ENCODE measurements around the gene RBM12. TPM values are rescaled to one million over a fixed set of nuclear protein-coding genes. Genes with fewer than 3 reads are reported as not detected.

The RBM12 gene
- total RNA-seq, 1 donor from 2014 or later, result 148 TPM

- no peak for DNase-seq (ENCODE audit: low spot score)
- Mint-ChIP-seq H3K4me3 (ENCODE audit: low read depth) (no peak overlapping the region), H3K27me3 (ENCODE audit: low read depth) (no peaks in the 10 kb centered on the region), H3K4me1 (ENCODE audit: low read depth) (peaks cover 33% of the 10 kb centered on the region), H3K27ac (peak overlapping the region; percentile 33), H3K36me3 (ENCODE audit: low read depth) (peaks cover 25% of the 10 kb centered on the region), H3K9me3 (no peaks in the 10 kb centered on the region)
- intact Hi-C loops (cut with micrococcal nuclease), result no loop called here
These were observed 24.0 kb downstream of the RBM12 start for GRCh38 chr20:35640724-35641123.

DNA sequence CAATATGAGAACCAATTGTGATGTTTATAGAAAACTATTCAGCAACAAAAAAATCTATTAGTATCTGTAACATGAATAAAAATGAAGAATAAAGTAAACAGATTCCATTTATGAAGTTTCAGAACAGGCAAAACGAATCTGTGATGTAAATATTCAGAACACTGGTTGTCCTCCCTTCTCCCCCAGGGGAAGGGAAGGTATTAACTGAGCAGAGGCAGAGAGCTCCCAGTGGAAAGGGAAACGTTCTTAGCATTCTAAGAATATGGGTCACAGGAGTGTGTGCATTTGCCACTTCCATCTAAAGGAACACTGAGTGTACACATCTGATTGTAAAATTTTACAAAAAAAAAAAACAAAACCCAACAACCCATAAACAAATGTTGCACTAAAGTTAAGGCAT is 25.9 kb downstream of the RBM12 start:
- no peak overlapping the region for H3K27ac Mint-ChIP-seq
- no peak for DNase-seq (ENCODE audit: low spot score)
- H3K4me3 Mint-ChIP-seq (ENCODE audit: low read depth), result no peak overlapping the region

GRCh38 chr20:35637276-35637675 is 27.4 kb downstream of the RBM12 start:
- H3K9me3 Mint-ChIP-seq, result no peaks in the 10 kb centered on the region
- H3K27me3 Mint-ChIP-seq (ENCODE audit: low read depth), result no peaks in the 10 kb centered on the region
- H3K4me3 Mint-ChIP-seq (ENCODE audit: low read depth), result no peak overlapping the region
- peaks cover 19% of the 10 kb centered on the region for H3K36me3 Mint-ChIP-seq (ENCODE audit: low read depth)
- no peak for DNase-seq (ENCODE audit: low spot score)
- H3K27ac Mint-ChIP-seq, result no peak overlapping the region
- intact Hi-C loops (cut with micrococcal nuclease), result no loop called here
- peaks cover 21% of the 10 kb centered on the region for H3K4me1 Mint-ChIP-seq (ENCODE audit: low read depth)

More for the DNA sequence above, 25.9 kb downstream of the RBM12 start:
- Mint-ChIP-seq H3K36me3 (ENCODE audit: low read depth) (peaks cover 17% of the 10 kb centered on the region), H3K27me3 (ENCODE audit: low read depth) (no peaks in the 10 kb centered on the region), H3K4me1 (ENCODE audit: low read depth) (peaks cover 25% of the 10 kb centered on the region), H3K9me3 (no peaks in the 10 kb centered on the region)
- intact Hi-C loops (cut with micrococcal nuclease), result no loop called here

DNA sequence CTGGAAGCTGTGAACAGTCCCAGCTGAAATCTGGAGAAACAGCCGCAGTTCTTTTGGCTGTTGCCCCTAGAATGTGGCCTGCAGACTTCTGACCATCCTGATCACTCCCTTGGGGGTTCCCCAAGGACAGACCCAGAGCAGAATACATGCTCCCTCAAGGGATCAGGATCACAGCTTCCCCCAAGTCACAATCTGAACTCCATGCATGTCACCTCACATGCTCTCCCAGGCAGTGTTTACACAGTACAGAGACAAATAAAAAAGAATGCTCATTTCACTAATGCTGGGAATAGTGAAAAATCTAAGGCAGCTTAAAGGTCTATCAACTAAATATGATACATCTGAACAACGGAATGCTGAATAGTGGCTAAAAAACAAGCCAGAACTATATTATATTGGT is 28.6 kb downstream of the RBM12 start:
- Mint-ChIP-seq H3K4me3 (ENCODE audit: low read depth) (no peak overlapping the region), H3K4me1 (ENCODE audit: low read depth) (peaks cover 17% of the 10 kb centered on the region), H3K27ac (no peak overlapping the region), H3K36me3 (ENCODE audit: low read depth) (peaks cover 20% of the 10 kb centered on the region), H3K9me3 (no peaks in the 10 kb centered on the region), H3K27me3 (ENCODE audit: low read depth) (no peaks in the 10 kb centered on the region)
- intact Hi-C loops (cut with micrococcal nuclease), result no loop called here
- no peak for DNase-seq (ENCODE audit: low spot score)

GRCh38 chr20:35635652-35636051 is 29.0 kb downstream of the RBM12 start:
- Mint-ChIP-seq H3K36me3 (ENCODE audit: low read depth) (peaks cover 24% of the 10 kb centered on the region), H3K27ac (no peak overlapping the region), H3K4me1 (ENCODE audit: low read depth) (peaks cover 14% of the 10 kb centered on the region), H3K4me3 (ENCODE audit: low read depth) (no peak overlapping the region), H3K9me3 (no peaks in the 10 kb centered on the region), H3K27me3 (ENCODE audit: low read depth) (no peaks in the 10 kb centered on the region)
- DNase-seq (ENCODE audit: low spot score), result no peak
- intact Hi-C loops (cut with micrococcal nuclease), result no loop called here

DNA sequence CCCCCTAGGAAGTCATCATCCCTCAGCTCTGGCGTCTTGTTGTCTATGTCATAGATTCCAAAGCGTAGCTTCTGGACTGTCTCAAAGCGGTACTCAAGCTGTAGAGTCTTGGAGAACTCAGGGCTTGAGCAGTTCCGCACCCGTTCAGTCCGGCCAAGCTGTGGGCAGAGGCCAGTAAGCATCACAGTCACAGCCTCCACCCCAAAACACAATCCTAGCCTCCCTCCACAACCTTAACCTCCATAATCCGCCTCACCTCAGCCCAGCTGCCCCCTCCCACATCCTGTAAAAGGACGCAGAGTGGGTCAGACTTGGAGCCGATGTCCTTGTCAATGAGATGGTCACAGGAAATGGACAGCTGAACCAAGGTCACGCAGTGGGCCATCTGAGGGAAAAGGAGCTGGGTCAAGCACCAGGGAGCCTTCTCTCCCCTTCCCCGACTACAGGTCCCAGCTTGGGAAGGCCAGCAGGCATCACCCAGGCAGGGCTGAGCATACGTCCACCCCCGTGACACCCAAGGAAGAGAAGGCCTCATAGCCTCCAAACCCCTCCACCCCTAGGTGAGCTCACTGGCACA is 32.1 kb downstream of the RBM12 start:
- Mint-ChIP-seq H3K9me3 (no peaks in the 10 kb centered on the region), H3K27ac (no peak overlapping the region), H3K4me3 (ENCODE audit: low read depth) (no peak overlapping the region), H3K4me1 (ENCODE audit: low read depth) (peaks cover 4% of the 10 kb centered on the region), H3K36me3 (ENCODE audit: low read depth) (peaks cover 43% of the 10 kb centered on the region), H3K27me3 (ENCODE audit: low read depth) (no peaks in the 10 kb centered on the region)
- DNase-seq (ENCODE audit: low spot score), result no peak
- intact Hi-C loops (cut with micrococcal nuclease), result no loop called here

- Mint-ChIP-seq H3K36me3 (ENCODE audit: low read depth) (peaks cover 55% of the 10 kb centered on the region), H3K4me1 (ENCODE audit: low read depth) (no peaks in the 10 kb centered on the region), H3K27me3 (ENCODE audit: low read depth) (no peaks in the 10 kb centered on the region), H3K9me3 (no peaks in the 10 kb centered on the region), H3K27ac (no peak overlapping the region), H3K4me3 (ENCODE audit: low read depth) (no peak overlapping the region)
- no peak for DNase-seq (ENCODE audit: low spot score)
- intact Hi-C loops (cut with micrococcal nuclease), result no loop called here
These were observed 34.1 kb downstream of the RBM12 start for GRCh38 chr20:35630636-35631035.

DNA sequence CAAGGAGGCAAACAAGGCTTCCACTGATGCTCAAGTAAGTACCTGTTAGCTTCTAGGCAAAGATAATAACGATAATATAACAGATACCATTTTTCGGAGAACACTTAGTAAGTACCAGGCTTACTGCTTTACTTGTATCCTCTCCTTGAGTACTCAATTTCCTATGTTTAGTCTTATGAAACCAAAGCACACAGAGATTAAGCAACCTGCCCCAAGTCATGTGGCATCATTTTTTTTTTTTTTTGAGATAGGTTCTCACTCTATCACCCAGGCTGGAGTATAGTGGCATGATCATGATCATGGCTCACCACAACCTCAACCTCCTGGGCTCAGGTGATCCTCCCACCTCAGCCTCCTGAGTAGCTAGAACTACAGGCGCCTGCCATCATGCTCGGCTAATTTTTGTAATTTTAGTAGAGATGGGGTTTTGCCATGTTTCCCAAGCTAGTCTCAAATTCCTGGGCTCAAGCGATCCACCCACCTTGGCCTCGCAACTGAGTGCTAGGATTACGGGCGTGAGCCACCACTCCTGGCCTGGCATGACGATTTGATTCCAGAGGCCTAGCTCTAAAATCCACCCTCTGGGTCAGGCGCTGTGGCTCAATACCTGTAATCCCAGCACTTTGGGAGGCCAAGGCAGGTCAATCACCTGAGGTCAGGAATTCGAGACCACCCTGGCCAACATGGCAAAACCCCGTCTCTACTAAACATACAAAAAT is 35.1 kb downstream of the RBM12 start:
- no peak for DNase-seq (ENCODE audit: low spot score)
- no peaks in the 10 kb centered on the region for H3K4me1 Mint-ChIP-seq (ENCODE audit: low read depth)

DNA sequence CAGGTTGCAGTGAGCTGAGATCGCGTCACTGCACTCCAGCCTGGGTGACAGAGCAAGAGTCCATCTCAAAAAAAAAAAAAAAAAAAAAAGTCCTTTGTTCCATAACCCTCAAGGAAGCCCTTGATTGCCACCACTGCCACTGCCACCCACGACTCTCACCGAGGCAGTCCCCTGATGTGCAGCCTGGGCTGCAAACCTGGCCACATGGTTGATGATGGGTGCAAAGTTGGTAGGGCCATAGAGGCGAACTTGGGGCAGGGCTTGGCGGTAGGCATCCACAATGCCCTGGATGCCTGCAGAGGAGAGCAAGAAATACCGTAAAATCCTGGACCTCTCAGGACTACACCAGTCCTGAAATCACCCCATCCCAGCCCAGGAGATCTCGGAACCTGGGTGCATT is 37.6 kb downstream of the RBM12 start:
- no peaks in the 10 kb centered on the region for H3K27me3 Mint-ChIP-seq (ENCODE audit: low read depth)
- H3K4me3 Mint-ChIP-seq (ENCODE audit: low read depth), result no peak overlapping the region
- peaks cover 49% of the 10 kb centered on the region for H3K36me3 Mint-ChIP-seq (ENCODE audit: low read depth)
- DNase-seq (ENCODE audit: low spot score), result no peak
- no peak overlapping the region for H3K27ac Mint-ChIP-seq
- no peaks in the 10 kb centered on the region for H3K4me1 Mint-ChIP-seq (ENCODE audit: low read depth)
- H3K9me3 Mint-ChIP-seq, result no peaks in the 10 kb centered on the region
- intact Hi-C loops (cut with micrococcal nuclease), result no loop called here

More for the DNA sequence above, 35.1 kb downstream of the RBM12 start:
- Mint-ChIP-seq H3K4me3 (ENCODE audit: low read depth) (no peak overlapping the region), H3K9me3 (no peaks in the 10 kb centered on the region), H3K27ac (no peak overlapping the region), H3K27me3 (ENCODE audit: low read depth) (no peaks in the 10 kb centered on the region), H3K36me3 (ENCODE audit: low read depth) (peaks cover 55% of the 10 kb centered on the region)
- intact Hi-C loops (cut with micrococcal nuclease), result no loop called here

GRCh38 chr20:35626386-35627001 is 38.2 kb downstream of the RBM12 start:
- no peak overlapping the region for H3K4me3 Mint-ChIP-seq (ENCODE audit: low read depth)

DNA sequence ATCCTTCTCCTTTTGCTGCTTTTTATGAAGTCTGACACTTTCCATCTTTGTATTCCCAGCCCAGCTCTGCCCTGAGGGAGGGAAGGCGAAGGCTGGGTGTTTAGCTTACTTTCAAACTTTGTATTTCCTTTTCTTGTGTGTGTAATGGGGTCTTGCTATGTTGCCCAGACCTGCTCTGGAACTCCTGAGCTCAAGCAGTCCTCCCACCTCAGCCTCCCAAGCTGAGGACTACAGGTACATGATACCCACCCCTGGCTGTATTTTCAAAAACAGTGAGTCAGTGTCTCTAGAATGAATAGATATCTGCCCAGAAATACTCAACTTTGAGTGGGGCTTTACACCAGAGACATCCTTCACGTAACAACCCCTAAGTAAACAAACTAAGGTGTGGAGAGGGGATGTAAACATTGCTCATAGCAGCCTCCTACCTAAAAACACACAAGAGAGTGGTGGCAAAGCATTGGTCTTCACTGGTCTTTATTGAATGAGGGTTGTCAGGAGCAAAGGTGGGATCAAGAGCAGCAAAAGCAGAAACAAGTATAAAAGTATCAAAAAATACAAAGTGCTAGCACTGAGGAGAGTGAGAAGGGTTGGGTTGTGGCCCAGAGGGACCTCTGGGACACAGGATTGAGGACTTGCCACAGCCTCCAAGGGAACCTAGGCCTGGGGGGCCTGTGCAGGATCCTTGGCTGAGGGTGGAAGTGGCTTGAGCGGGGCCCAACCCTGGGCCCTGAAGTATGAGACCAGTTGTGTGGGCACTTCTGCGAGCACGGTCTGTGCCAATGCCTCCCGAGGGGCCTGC is 38.9 kb downstream of the RBM12 start:
- intact Hi-C loops (cut with micrococcal nuclease), result no loop called here
- H3K4me1 Mint-ChIP-seq (ENCODE audit: low read depth), result no peaks in the 10 kb centered on the region
- peaks cover 49% of the 10 kb centered on the region for H3K36me3 Mint-ChIP-seq (ENCODE audit: low read depth)
- no peak for DNase-seq (ENCODE audit: low spot score)
- H3K27ac Mint-ChIP-seq, result peak overlapping the region; percentile 20
- H3K4me3 Mint-ChIP-seq (ENCODE audit: low read depth), result no peak overlapping the region
- no peaks in the 10 kb centered on the region for H3K9me3 Mint-ChIP-seq
- no peaks in the 10 kb centered on the region for H3K27me3 Mint-ChIP-seq (ENCODE audit: low read depth)

More at GRCh38 chr20:35626386-35627001, 38.2 kb downstream of the RBM12 start:
- Mint-ChIP-seq H3K27ac (no peak overlapping the region), H3K27me3 (ENCODE audit: low read depth) (no peaks in the 10 kb centered on the region), H3K4me1 (ENCODE audit: low read depth) (no peaks in the 10 kb centered on the region), H3K36me3 (ENCODE audit: low read depth) (peaks cover 50% of the 10 kb centered on the region), H3K9me3 (no peaks in the 10 kb centered on the region)
- intact Hi-C loops (cut with micrococcal nuclease), result no loop called here
- DNase-seq (ENCODE audit: low spot score), result no peak

- no peak overlapping the region for H3K4me3 Mint-ChIP-seq (ENCODE audit: low read depth)
- H3K36me3 Mint-ChIP-seq (ENCODE audit: low read depth), result peaks cover 20% of the 10 kb centered on the region
- H3K27ac Mint-ChIP-seq, result no peak overlapping the region
- intact Hi-C loops (cut with micrococcal nuclease), result no loop called here
- H3K4me1 Mint-ChIP-seq (ENCODE audit: low read depth), result peaks cover 20% of the 10 kb centered on the region
- H3K27me3 Mint-ChIP-seq (ENCODE audit: low read depth), result no peaks in the 10 kb centered on the region
- DNase-seq (ENCODE audit: low spot score), result no peak
- H3K9me3 Mint-ChIP-seq, result no peaks in the 10 kb centered on the region
These were observed 43.1 kb downstream of the RBM12 start for GRCh38 chr20:35621560-35621946.

All from activated T-helper 2 cell treated with anti-CD3 and anti-CD28 coated beads, Interferon-gamma antibody, Interleukin-2, Interleukin-4, amounts not matched to agents 10 μg/mL and 5 μg/mL and 100 μg/mL, durations not matched to agents 14 hours and 24 hours and 36 hours (primary cell).